Measurements from ENCODE around the gene TESK2.
A peak's percentile ranks its signal among the peaks of the same experiment; 100 is the strongest.
"Not testable (repeated sequence)": the region's sequence is repeated elsewhere in the genome, so short reads cannot be mapped to it uniquely, and the experiment has no call there.

TESK2 gene

GRCh38 chr1:45378184-45378583 lies 112.8 kb downstream of the TESK2 start:
- DNase-seq (ENCODE audit: low spot score in 2 of 2) = no peak
- no peaks in the 10 kb centered on the region for H3K9me3 Mint-ChIP-seq

GRCh38 chr1:45375104-45376090 lies 115.6 kb downstream of the TESK2 start:
- H3K36me3 Mint-ChIP-seq = peaks cover 11% of the 10 kb centered on the region
- no peaks in the 10 kb centered on the region for H3K27me3 Mint-ChIP-seq
- DNase-seq (ENCODE audit: low spot score in 2 of 2) = no peak
- ATAC-seq (ENCODE audit: low read depth) = peak; percentile 38
- peaks cover 24% of the 10 kb centered on the region for H3K4me1 Mint-ChIP-seq
- H3K4me3 Mint-ChIP-seq = no peak overlapping the region
- H3K27ac Mint-ChIP-seq = peak overlapping the region; percentile 64
- H3K9me3 Mint-ChIP-seq = no peaks in the 10 kb centered on the region

More at GRCh38 chr1:45378184-45378583, 112.8 kb downstream of the TESK2 start:
- no peaks in the 10 kb centered on the region for H3K27me3 Mint-ChIP-seq
- H3K4me1 Mint-ChIP-seq = peaks cover 18% of the 10 kb centered on the region
- H3K27ac Mint-ChIP-seq = no peak overlapping the region
- peaks cover 9% of the 10 kb centered on the region for H3K36me3 Mint-ChIP-seq
- H3K4me3 Mint-ChIP-seq = no peak overlapping the region
- no peak for ATAC-seq (ENCODE audit: low read depth)

- Mint-ChIP-seq H3K4me1 (peaks cover 27% of the 10 kb centered on the region), H3K27ac (peak overlapping the region; percentile 6), H3K36me3 (peaks cover 11% of the 10 kb centered on the region), H3K9me3 (no peaks in the 10 kb centered on the region), H3K4me3 (peak overlapping the region; percentile 35), H3K27me3 (no peaks in the 10 kb centered on the region)
- DNase-seq (ENCODE audit: low spot score in 2 of 2) (no peak), ATAC-seq (ENCODE audit: low read depth) (peak; percentile 58)
Observed at GRCh38 chr1:45373573-45373972, 117.4 kb downstream of the TESK2 start.

- Mint-ChIP-seq H3K36me3 (peaks cover 6% of the 10 kb centered on the region), H3K27ac (no peak overlapping the region), H3K4me3 (no peak overlapping the region), H3K9me3 (no peaks in the 10 kb centered on the region), H3K4me1 (peaks cover 25% of the 10 kb centered on the region), H3K27me3 (no peaks in the 10 kb centered on the region)
- ATAC-seq (ENCODE audit: low read depth) (no peak), DNase-seq (ENCODE audit: low spot score in 2 of 2) (no peak)
Observed at GRCh38 chr1:45370575-45370974, 120.4 kb downstream of the TESK2 start.

- peaks cover 3% of the 10 kb centered on the region for H3K36me3 Mint-ChIP-seq
- H3K9me3 Mint-ChIP-seq = no peaks in the 10 kb centered on the region
- H3K4me3 Mint-ChIP-seq = no peak overlapping the region
- ATAC-seq (ENCODE audit: low read depth) (peak; percentile 57), DNase-seq (ENCODE audit: low spot score in 2 of 2) (no peak)
- peaks cover 14% of the 10 kb centered on the region for H3K4me1 Mint-ChIP-seq
- H3K27ac Mint-ChIP-seq = peak overlapping the region; percentile 72
- no peaks in the 10 kb centered on the region for H3K27me3 Mint-ChIP-seq
Observed at GRCh38 chr1:45365051-45365450, 125.9 kb downstream of the TESK2 start.

GRCh38 chr1:45364294-45364693 lies 126.7 kb downstream of the TESK2 start:
- DNase-seq (ENCODE audit: low spot score in 2 of 2) = no peak
- H3K9me3 Mint-ChIP-seq = no peaks in the 10 kb centered on the region
- no peak for ATAC-seq (ENCODE audit: low read depth)
- H3K27ac Mint-ChIP-seq = peak overlapping the region; percentile 72
- no peaks in the 10 kb centered on the region for H3K27me3 Mint-ChIP-seq
- peaks cover under 1% of the 10 kb centered on the region for H3K36me3 Mint-ChIP-seq
- H3K4me3 Mint-ChIP-seq = no peak overlapping the region
- peaks cover 16% of the 10 kb centered on the region for H3K4me1 Mint-ChIP-seq

GRCh38 chr1:45360981-45361380 lies 130.0 kb downstream of the TESK2 start:
- H3K4me1 Mint-ChIP-seq = peaks cover 18% of the 10 kb centered on the region
- not testable (repeated sequence) for H3K4me3 Mint-ChIP-seq; H3K27ac Mint-ChIP-seq; H3K27me3 Mint-ChIP-seq; ATAC-seq (ENCODE audit: low read depth); H3K36me3 Mint-ChIP-seq; H3K9me3 Mint-ChIP-seq; DNase-seq (ENCODE audit: low spot score in 2 of 2)

- peak; percentile 50 for DNase-seq (ENCODE audit: low spot score in 2 of 2)
- Mint-ChIP-seq H3K9me3 (no peaks in the 10 kb centered on the region), H3K4me3 (no peak overlapping the region)
Observed at GRCh38 chr1:45359882-45360513, 131.0 kb downstream of the TESK2 start.

GRCh38 chr1:45356186-45356585 lies 134.8 kb downstream of the TESK2 start:
- no peak overlapping the region for H3K4me3 Mint-ChIP-seq
- peaks cover 12% of the 10 kb centered on the region for H3K4me1 Mint-ChIP-seq
- no peak overlapping the region for H3K27ac Mint-ChIP-seq
- H3K27me3 Mint-ChIP-seq = no peaks in the 10 kb centered on the region
- ATAC-seq (ENCODE audit: low read depth) (no peak), DNase-seq (ENCODE audit: low spot score in 2 of 2) (no peak)
- H3K9me3 Mint-ChIP-seq = no peaks in the 10 kb centered on the region
- H3K36me3 Mint-ChIP-seq = peaks cover 5% of the 10 kb centered on the region

More at GRCh38 chr1:45359882-45360513, 131.0 kb downstream of the TESK2 start:
- H3K27me3 Mint-ChIP-seq = no peaks in the 10 kb centered on the region
- H3K36me3 Mint-ChIP-seq = peaks cover 5% of the 10 kb centered on the region
- ATAC-seq (ENCODE audit: low read depth) = peak; percentile 80
- H3K27ac Mint-ChIP-seq = peak overlapping the region; percentile 70
- peaks cover 20% of the 10 kb centered on the region for H3K4me1 Mint-ChIP-seq

- no peaks in the 10 kb centered on the region for H3K9me3 Mint-ChIP-seq
- H3K27ac Mint-ChIP-seq = no peak overlapping the region
- peaks cover 5% of the 10 kb centered on the region for H3K36me3 Mint-ChIP-seq
- H3K4me3 Mint-ChIP-seq = no peak overlapping the region
- ATAC-seq (ENCODE audit: low read depth) (no peak), DNase-seq (ENCODE audit: low spot score in 2 of 2) (no peak)
- peaks cover 12% of the 10 kb centered on the region for H3K4me1 Mint-ChIP-seq
- H3K27me3 Mint-ChIP-seq = no peaks in the 10 kb centered on the region
Observed at GRCh38 chr1:45355683-45356082, 135.3 kb downstream of the TESK2 start.

- H3K4me3 Mint-ChIP-seq = no peak overlapping the region
- H3K27me3 Mint-ChIP-seq = no peaks in the 10 kb centered on the region
- H3K36me3 Mint-ChIP-seq = peaks cover 5% of the 10 kb centered on the region
- no peak for ATAC-seq (ENCODE audit: low read depth)
- no peak overlapping the region for H3K27ac Mint-ChIP-seq
- H3K4me1 Mint-ChIP-seq = peaks cover 6% of the 10 kb centered on the region
- DNase-seq (ENCODE audit: low spot score in 2 of 2) = no peak
- H3K9me3 Mint-ChIP-seq = no peaks in the 10 kb centered on the region
Observed at GRCh38 chr1:45354838-45355237, 136.1 kb downstream of the TESK2 start.

GRCh38 chr1:45353685-45354084 lies 137.3 kb downstream of the TESK2 start:
- Mint-ChIP-seq H3K36me3 (peaks cover 5% of the 10 kb centered on the region), H3K4me3 (no peak overlapping the region), H3K27ac (no peak overlapping the region), H3K27me3 (no peaks in the 10 kb centered on the region), H3K4me1 (peaks cover 5% of the 10 kb centered on the region), H3K9me3 (no peaks in the 10 kb centered on the region)
- DNase-seq (ENCODE audit: low spot score in 2 of 2) = no peak
- ATAC-seq (ENCODE audit: low read depth) = no peak

- no peak for ATAC-seq (ENCODE audit: low read depth)
- H3K36me3 Mint-ChIP-seq = peaks cover 3% of the 10 kb centered on the region
Observed at GRCh38 chr1:45351508-45351907, 139.5 kb downstream of the TESK2 start.

GRCh38 chr1:45348966-45349677 lies 141.8 kb downstream of the TESK2 start:
- H3K4me1 Mint-ChIP-seq = no peaks in the 10 kb centered on the region
- H3K27ac Mint-ChIP-seq = peak overlapping the region; percentile 14
- DNase-seq (ENCODE audit: low spot score in 2 of 2) (no peak), ATAC-seq (ENCODE audit: low read depth) (no peak)
- H3K36me3 Mint-ChIP-seq = peaks cover 6% of the 10 kb centered on the region
- no peaks in the 10 kb centered on the region for H3K27me3 Mint-ChIP-seq
- no peak overlapping the region for H3K4me3 Mint-ChIP-seq
- no peaks in the 10 kb centered on the region for H3K9me3 Mint-ChIP-seq

More at GRCh38 chr1:45351508-45351907, 139.5 kb downstream of the TESK2 start:
- Mint-ChIP-seq H3K9me3 (no peaks in the 10 kb centered on the region), H3K27me3 (no peaks in the 10 kb centered on the region), H3K4me3 (no peak overlapping the region), H3K27ac (no peak overlapping the region), H3K4me1 (peaks cover 3% of the 10 kb centered on the region)
- DNase-seq (ENCODE audit: low spot score in 2 of 2) = no peak
